ENCODE measurements around the gene ASAP3. TPM values are rescaled to one million over a fixed set of nuclear protein-coding genes. Genes with fewer than 3 reads are reported as not detected.

The ASAP3 gene
- total and polyA plus RNA-seq, 9 of the 15 experiments (the other 6 are each of a cell fraction or from before 2014, with no cell fraction given) = 1.7 to 31.2 (median 17.4) TPM

GRCh38 chr1:23530087-23530746 lies 46.2 kb upstream of the ASAP3 start (continued):
- TF ChIP-seq ZBTB49 (CRISPR knock-in tag; IDR thresholded peaks at IDR 0.05; ENCODE audit: borderline replicate concordance) = no peak
- TF ChIP-seq MNT (conservative IDR thresholded peaks at IDR 0.05) = 0 out of 4 replicates have a peak, but pooled peaks of 1 of the 2 experiments have one; percentile 17
- TF ChIP-seq TAF1 (IDR thresholded peaks at IDR 0.05; ENCODE audit: control insufficient read depth, extremely low read depth, insufficient read depth, low read length, severe bottlenecking) = no peak
- TF ChIP-seq ZNF592 (IDR thresholded peaks at IDR 0.05) = 0 out of 2 replicates have a peak, but pooled peaks have one; percentile 2
- TF ChIP-seq USF1 (CRISPR knock-in tag; IDR thresholded peaks at IDR 0.05) = peak; percentile 9
- no peak for TF ChIP-seq NELFE (IDR thresholded peaks at IDR 0.05; ENCODE audit: insufficient read depth, insufficient read length)
- no peak for TF ChIP-seq CREB1 (IDR thresholded peaks at IDR 0.05)
- TF ChIP-seq CREB1 (CRISPR knock-in tag; IDR thresholded peaks at IDR 0.05) = no peak
- 0 out of 2 replicates have a peak, but pooled peaks have one; percentile 3 for TF ChIP-seq NFIC (IDR thresholded peaks at IDR 0.05)
- no peak for TF ChIP-seq HMBOX1 (IDR thresholded peaks at IDR 0.05)
- TF ChIP-seq ZNF143 (CRISPR knock-in tag; IDR thresholded peaks at IDR 0.05) = 0 out of 2 replicates have a peak, but pooled peaks have one; percentile 19
- TF ChIP-seq TFAP4 (CRISPR knock-in tag; IDR thresholded peaks at IDR 0.05; ENCODE audit: borderline replicate concordance) = 0 out of 2 replicates have a peak, but pooled peaks have one; percentile 4
- TF ChIP-seq HNRNPK (IDR thresholded peaks at IDR 0.05; ENCODE audit: low read depth, low read length, poor library complexity, severe bottlenecking) = no peak
